GM18909 (cell line): ENCODE results near the gene NEFH.

ENCODE experiments used
- ATAC-seq: cut with Tn5 transposase; IDR thresholded peaks from one replicate; pipeline ENCODE4 v1.9.1; 2021; ENCODE audit warnings: mild to moderate bottlenecking; ENCODE audit not compliant: unreplicated experiment, poor library complexity

NEFH gene

DNA sequence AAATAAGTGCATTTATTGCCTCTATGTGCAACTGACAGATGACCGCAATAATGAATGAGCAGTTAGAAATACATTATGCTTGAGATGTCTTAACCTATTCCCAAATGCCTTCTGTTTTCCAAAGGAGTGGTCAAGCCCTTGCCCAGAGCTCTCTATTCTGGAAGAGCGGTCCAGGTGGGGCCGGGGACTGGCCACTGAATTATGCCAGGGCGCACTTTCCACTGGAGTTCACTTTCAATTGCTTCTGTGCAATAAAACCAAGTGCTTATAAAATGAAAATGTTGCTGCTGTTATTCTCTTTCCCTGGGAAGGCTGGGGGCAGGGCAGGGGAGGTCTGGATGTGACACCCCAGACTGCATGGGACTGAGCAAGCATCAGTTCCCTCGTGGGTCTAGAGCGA lies 11.0 kb downstream of the NEFH start:
- no peak for ATAC-seq

GRCh38 chr22:29493636-29494035 lies 13.6 kb downstream of the NEFH start:
- no peak for ATAC-seq

- no peak for ATAC-seq
These were observed 19.8 kb downstream of the NEFH start for GRCh38 chr22:29499852-29500251.

DNA sequence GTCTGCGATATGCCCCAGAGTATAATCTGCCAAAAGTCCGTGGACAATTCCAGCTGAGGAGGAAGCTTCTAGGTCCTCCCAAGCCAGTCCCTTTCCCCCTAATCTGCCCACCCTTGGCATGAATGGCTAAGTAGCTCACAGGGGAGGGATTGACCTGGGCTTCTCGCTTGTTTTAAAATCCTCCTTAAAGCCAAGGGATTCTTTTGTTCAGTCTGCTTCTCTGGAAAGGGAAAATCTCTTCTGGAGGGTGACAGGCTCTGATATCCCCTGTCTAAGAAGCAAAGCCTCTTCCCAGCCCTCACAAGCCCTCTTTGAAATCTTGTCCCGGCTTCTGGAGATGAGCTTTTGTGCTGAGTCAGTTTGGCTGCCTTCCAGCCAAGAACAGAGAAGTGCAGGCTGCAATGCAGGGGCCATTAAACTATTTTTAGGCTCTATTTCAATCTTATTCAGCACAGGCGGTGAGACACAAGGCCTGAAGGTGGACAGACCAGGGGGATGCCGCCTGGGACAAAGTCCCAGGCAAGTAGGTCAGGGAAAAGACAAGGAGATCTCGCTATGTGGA lies 23.9 kb downstream of the NEFH start:
- no peak for ATAC-seq

DNA sequence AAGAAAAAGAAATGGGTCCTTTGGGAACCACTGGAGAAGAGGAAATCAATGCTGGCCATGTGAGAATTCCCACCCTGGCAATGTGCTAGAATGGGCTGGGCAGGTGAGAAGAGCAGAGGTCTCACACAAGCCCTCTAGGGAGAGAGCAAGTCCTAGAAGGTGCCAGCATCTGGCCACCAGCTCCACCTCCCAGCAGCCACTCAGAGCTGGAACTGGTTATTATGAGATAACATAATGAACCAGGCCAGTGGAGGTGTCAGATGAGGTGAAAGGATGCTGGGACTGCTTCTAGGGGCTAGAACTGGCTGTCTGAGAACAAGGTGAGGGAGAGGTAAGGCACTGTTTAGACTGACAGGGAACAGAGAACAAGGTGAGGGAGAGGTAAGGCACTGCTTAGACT lies 29.3 kb downstream of the NEFH start:
- ATAC-seq: no peak

- ATAC-seq: no peak
These were observed 29.8 kb downstream of the NEFH start for GRCh38 chr22:29509815-29510214.

GRCh38 chr22:29510542-29510941 lies 30.5 kb downstream of the NEFH start:
- no peak for ATAC-seq

GRCh38 chr22:29511126-29511862 lies 31.3 kb downstream of the NEFH start:
- no peak for ATAC-seq

GRCh38 chr22:29512031-29512430 lies 32.0 kb downstream of the NEFH start:
- no peak for ATAC-seq

- ATAC-seq: no peak
These were observed 37.3 kb downstream of the NEFH start for GRCh38 chr22:29517215-29517908.

DNA sequence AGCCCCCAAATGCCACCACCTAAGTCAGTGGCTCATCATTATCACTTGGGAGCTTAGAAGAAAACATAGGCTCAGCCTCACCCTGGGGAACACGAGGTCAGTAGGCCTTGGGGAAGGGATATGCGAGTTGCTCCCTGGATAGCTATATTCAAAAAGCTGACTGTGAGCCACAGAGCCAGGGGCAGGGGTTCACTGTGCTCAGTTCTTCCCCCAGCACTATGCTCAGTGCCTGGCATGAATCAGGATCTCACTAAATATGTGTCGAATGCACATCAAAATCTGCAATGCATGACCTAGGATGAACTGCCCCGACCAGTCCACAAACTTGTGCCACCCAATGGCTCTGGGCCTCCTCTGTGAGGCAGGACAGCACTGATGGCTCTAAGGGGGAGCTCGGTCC lies 38.4 kb downstream of the NEFH start:
- no peak for ATAC-seq

GRCh38 chr22:29519996-29520395 lies 40.0 kb downstream of the NEFH start:
- no peak for ATAC-seq

- no peak for ATAC-seq
These were observed 40.8 kb downstream of the NEFH start for GRCh38 chr22:29520851-29521250.

- no peak for ATAC-seq
These were observed 41.5 kb downstream of the NEFH start for GRCh38 chr22:29521526-29521925.

GRCh38 chr22:29523761-29524160 lies 43.7 kb downstream of the NEFH start:
- no peak for ATAC-seq

- no peak for ATAC-seq
These were observed 44.6 kb downstream of the NEFH start for GRCh38 chr22:29524442-29525191.

DNA sequence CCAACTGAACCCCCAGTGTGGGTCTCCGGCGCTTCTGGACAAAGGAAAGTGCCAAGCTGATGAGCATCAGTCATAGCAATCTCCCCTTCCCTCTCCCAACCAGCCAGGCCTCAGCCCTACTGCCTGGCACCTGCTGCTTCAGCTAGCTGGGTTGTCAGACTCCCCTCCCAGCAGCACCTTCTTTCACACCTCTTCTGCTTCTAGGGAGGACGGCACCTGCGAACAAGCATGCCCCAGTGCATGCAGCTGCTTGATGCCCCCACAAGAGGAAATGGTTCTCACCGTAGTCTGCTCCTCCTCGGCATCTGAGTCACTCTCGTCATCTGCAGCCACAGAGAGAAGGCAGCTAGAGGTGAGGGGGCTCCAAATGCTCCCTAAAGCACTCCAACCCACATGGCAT lies 48.1 kb downstream of the NEFH start:
- ATAC-seq: no peak

- ATAC-seq: no peak
These were observed 50.7 kb downstream of the NEFH start for GRCh38 chr22:29530716-29531115.

DNA sequence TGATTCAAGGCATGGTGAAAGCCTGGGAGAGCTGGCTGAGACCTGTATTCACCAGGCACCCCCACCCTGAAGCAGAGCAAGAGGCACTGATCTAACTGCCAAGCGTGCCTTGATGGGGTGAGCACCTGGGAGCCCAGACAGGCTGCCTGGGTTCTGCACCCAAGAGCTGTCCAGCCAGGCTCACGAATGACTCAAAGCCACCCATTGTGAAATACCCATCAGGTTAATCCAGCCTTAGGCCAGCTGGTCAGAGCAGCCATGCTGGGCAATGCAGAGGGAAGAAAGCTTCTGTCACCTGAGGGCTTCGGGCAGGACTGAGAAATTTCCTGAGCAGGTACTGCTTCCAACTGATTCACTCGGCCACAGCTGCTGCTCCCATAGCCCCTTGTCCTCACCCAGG lies 51.4 kb downstream of the NEFH start:
- ATAC-seq: no peak

- no peak for ATAC-seq
These were observed 56.4 kb downstream of the NEFH start for GRCh38 chr22:29536411-29536810.

- ATAC-seq: no peak
These were observed 59.1 kb downstream of the NEFH start for GRCh38 chr22:29539105-29539504.
